NT2/D1 (cell line): ENCODE results near the gene HS1BP3.
A peak's percentile ranks its signal among the peaks of the same experiment; 100 is the strongest.

Experiments
- DNase-seq: peaks from one replicate; pipeline ENCODE4 v3.0.0-alpha.2; 2011; ENCODE audit warnings: low read depth, low spot score
- H3K27me3 ChIP-seq: 2 replicates; pipeline ENCODE4 v1.6.0; 2011; ENCODE audit warnings: mild to moderate bottlenecking; ENCODE audit not compliant: insufficient read length, insufficient read depth
- H3K36me3 ChIP-seq: 2 replicates; pipeline ENCODE4 v1.6.1; 2011; ENCODE audit warnings: mild to moderate bottlenecking, low read length, mixed read lengths; ENCODE audit not compliant: insufficient read depth, insufficient read length
- H3K4me1 ChIP-seq: 2 replicates; pipeline ENCODE4 v1.5.1; 2011; ENCODE audit not compliant: insufficient read depth, insufficient read length
- H3K4me3 ChIP-seq: 2 replicates; pipeline ENCODE4 v1.5.1; 2011; ENCODE audit warnings: low read depth; ENCODE audit not compliant: insufficient read length
- H3K9ac ChIP-seq: 2 replicates; pipeline ENCODE4 v1.6.0; 2011; ENCODE audit warnings: low read depth; ENCODE audit not compliant: insufficient read length
- H3K9me3 ChIP-seq: 2 replicates; pipeline ENCODE4 v1.5.1; 2011; ENCODE audit warnings: mild to moderate bottlenecking, low read length; ENCODE audit not compliant: insufficient read depth
- SUZ12 ChIP-seq: IDR thresholded peaks from 2 replicates; pipeline ENCODE4 v1.6.1; 2011; ENCODE audit not compliant: insufficient read length, insufficient read depth; ENCODE audit errors: extremely low read depth
- YY1 ChIP-seq: IDR thresholded peaks from 2 replicates; pipeline ENCODE4 v1.6.1; 2011; ENCODE audit not compliant: insufficient read length, insufficient read depth
- ZNF274 ChIP-seq: IDR thresholded peaks from 2 replicates; pipeline ENCODE4 v1.6.1; 2011; ENCODE audit warnings: mild to moderate bottlenecking, low read depth, low read length

The HS1BP3 gene

GRCh38 chr2:20650877-20651730 lies at the start of gene HS1BP3:
Gene HS1BP3, minus strand, starts transcription at chr2:20651098. Its CDS starts 35 bp downstream, at chr2:20651063.
- no peak for TF ChIP-seq YY1
- TF ChIP-seq ZNF274: no peak
- no peak for TF ChIP-seq SUZ12
- H3K4me3 ChIP-seq: peak within 1 kb of the TSS; percentile 58
- H3K9me3 ChIP-seq: no peaks in the 10 kb centered on the region
- H3K36me3 ChIP-seq: no peaks in the 10 kb centered on the region
- H3K4me1 ChIP-seq: peaks cover 6% of the 10 kb centered on the region
- peak within 1 kb of the TSS; percentile 88 for H3K9ac ChIP-seq
- peak; percentile 77 for DNase-seq
- H3K27me3 ChIP-seq: peaks cover 12% of the 10 kb centered on the region

GRCh38 chr2:20698916-20699613 lies 48.2 kb upstream of the HS1BP3 start:
- Histone ChIP-seq H3K27me3 (no peaks in the 10 kb centered on the region), H3K36me3 (peaks cover 7% of the 10 kb centered on the region), H3K9ac (no peak overlapping the region), H3K4me1 (no peaks in the 10 kb centered on the region), H3K4me3 (no peak overlapping the region), H3K9me3 (no peaks in the 10 kb centered on the region)
- no peak for DNase-seq
- no peak for TF ChIP-seq ZNF274
- TF ChIP-seq YY1: no peak
- TF ChIP-seq SUZ12: no peak

GRCh38 chr2:20697322-20697934 lies 46.5 kb upstream of the HS1BP3 start:
- H3K9me3 ChIP-seq: no peaks in the 10 kb centered on the region
- no peaks in the 10 kb centered on the region for H3K4me1 ChIP-seq
- no peak overlapping the region for H3K9ac ChIP-seq
- DNase-seq: no peak
- peaks cover 15% of the 10 kb centered on the region for H3K36me3 ChIP-seq
- H3K27me3 ChIP-seq: no peaks in the 10 kb centered on the region
- no peak overlapping the region for H3K4me3 ChIP-seq
- no peak for TF ChIP-seq SUZ12
- no peak for TF ChIP-seq ZNF274
- TF ChIP-seq YY1: no peak

- no peak for DNase-seq
- no peak overlapping the region for H3K9ac ChIP-seq
- H3K27me3 ChIP-seq: no peaks in the 10 kb centered on the region
- no peaks in the 10 kb centered on the region for H3K9me3 ChIP-seq
- peaks cover 18% of the 10 kb centered on the region for H3K36me3 ChIP-seq
- no peak overlapping the region for H3K4me3 ChIP-seq
- no peaks in the 10 kb centered on the region for H3K4me1 ChIP-seq
- no peak for TF ChIP-seq ZNF274
- TF ChIP-seq YY1: no peak
- TF ChIP-seq SUZ12: no peak
Observed at GRCh38 chr2:20696366-20696765, 45.5 kb upstream of the HS1BP3 start.

GRCh38 chr2:20693317-20693716 lies 42.4 kb upstream of the HS1BP3 start:
- H3K27me3 ChIP-seq: no peaks in the 10 kb centered on the region
- H3K4me3 ChIP-seq: no peak overlapping the region
- H3K4me1 ChIP-seq: no peaks in the 10 kb centered on the region
- no peak overlapping the region for H3K9ac ChIP-seq
- TF ChIP-seq YY1 (no peak), ZNF274 (no peak), SUZ12 (no peak)
- peaks cover 21% of the 10 kb centered on the region for H3K36me3 ChIP-seq
- no peak for DNase-seq
- H3K9me3 ChIP-seq: no peaks in the 10 kb centered on the region

- no peak overlapping the region for H3K4me3 ChIP-seq
- TF ChIP-seq SUZ12 (no peak), ZNF274 (no peak), YY1 (no peak)
- no peak overlapping the region for H3K9ac ChIP-seq
- H3K4me1 ChIP-seq: no peaks in the 10 kb centered on the region
- H3K27me3 ChIP-seq: no peaks in the 10 kb centered on the region
- DNase-seq: no peak
- no peaks in the 10 kb centered on the region for H3K9me3 ChIP-seq
- H3K36me3 ChIP-seq: peaks cover 23% of the 10 kb centered on the region
Observed at GRCh38 chr2:20692081-20692480, 41.2 kb upstream of the HS1BP3 start.

GRCh38 chr2:20691076-20691734 lies 40.3 kb upstream of the HS1BP3 start:
- H3K4me3 ChIP-seq: no peak overlapping the region
- DNase-seq: no peak
- H3K4me1 ChIP-seq: no peaks in the 10 kb centered on the region
- no peak for TF ChIP-seq YY1
- TF ChIP-seq ZNF274: no peak
- no peak for TF ChIP-seq SUZ12
- no peak overlapping the region for H3K9ac ChIP-seq
- H3K36me3 ChIP-seq: peaks cover 20% of the 10 kb centered on the region
- H3K9me3 ChIP-seq: no peaks in the 10 kb centered on the region
- H3K27me3 ChIP-seq: no peaks in the 10 kb centered on the region
